ENCODE measurements around the gene CAMKMT. TPM values are rescaled to one million over a fixed set of nuclear protein-coding genes. Genes with fewer than 3 reads are reported as not detected.

Gene CAMKMT
- total RNA-seq, 4 donors from 2014 or later: 7.6 to 16.2 (median 9.4) TPM

DNA sequence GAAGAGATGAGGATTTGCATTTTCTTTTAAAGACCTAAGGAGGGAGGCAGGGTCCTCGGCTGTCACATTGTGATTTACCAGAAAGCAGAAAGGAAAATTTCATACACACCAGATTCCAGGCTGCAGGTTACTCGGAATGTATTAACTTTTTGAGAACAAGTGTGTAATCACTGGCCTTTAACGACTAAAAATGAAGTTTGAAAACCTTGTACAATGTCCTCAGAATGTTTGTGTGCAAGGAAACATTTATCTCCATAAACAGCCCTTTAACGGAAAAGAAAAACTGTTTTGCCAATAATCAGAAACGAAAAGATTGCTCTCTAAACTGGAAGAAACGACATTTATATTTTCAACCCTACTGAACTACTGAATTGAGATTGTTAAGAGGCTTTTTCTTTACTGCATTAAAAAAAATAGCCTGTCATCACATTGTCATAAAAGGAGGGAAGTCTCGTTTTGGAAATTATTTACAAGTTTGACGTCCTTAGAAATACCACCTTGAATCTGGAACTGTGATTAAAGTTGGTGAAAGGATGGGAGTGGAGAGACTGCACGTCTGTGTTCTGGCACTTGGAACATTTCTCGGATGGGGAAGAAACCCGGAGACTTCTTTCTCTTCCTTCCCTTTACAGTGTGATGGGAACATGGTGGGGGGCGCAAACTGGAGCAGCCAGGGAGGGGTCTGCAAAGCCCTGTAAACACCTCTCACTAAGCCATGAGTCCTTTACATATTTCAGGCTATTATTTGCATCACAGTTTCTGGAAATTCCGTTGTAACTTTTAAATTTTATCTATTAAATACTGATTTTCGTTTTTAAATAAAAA is 445.7 kb downstream of the CAMKMT start:
- ATAC-seq (ENCODE audit: low FRiP score) (no peak), DNase-seq (ENCODE audit: low spot score) (no peak)
- TF ChIP-seq, protein P1, sequence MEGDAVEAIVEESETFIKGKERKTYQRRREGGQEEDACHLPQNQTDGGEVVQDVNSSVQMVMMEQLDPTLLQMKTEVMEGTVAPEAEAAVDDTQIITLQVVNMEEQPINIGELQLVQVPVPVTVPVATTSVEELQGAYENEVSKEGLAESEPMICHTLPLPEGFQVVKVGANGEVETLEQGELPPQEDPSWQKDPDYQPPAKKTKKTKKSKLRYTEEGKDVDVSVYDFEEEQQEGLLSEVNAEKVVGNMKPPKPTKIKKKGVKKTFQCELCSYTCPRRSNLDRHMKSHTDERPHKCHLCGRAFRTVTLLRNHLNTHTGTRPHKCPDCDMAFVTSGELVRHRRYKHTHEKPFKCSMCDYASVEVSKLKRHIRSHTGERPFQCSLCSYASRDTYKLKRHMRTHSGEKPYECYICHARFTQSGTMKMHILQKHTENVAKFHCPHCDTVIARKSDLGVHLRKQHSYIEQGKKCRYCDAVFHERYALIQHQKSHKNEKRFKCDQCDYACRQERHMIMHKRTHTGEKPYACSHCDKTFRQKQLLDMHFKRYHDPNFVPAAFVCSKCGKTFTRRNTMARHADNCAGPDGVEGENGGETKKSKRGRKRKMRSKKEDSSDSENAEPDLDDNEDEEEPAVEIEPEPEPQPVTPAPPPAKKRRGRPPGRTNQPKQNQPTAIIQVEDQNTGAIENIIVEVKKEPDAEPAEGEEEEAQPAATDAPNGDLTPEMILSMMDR (IDR thresholded peaks at IDR 0.05): no peak

DNA sequence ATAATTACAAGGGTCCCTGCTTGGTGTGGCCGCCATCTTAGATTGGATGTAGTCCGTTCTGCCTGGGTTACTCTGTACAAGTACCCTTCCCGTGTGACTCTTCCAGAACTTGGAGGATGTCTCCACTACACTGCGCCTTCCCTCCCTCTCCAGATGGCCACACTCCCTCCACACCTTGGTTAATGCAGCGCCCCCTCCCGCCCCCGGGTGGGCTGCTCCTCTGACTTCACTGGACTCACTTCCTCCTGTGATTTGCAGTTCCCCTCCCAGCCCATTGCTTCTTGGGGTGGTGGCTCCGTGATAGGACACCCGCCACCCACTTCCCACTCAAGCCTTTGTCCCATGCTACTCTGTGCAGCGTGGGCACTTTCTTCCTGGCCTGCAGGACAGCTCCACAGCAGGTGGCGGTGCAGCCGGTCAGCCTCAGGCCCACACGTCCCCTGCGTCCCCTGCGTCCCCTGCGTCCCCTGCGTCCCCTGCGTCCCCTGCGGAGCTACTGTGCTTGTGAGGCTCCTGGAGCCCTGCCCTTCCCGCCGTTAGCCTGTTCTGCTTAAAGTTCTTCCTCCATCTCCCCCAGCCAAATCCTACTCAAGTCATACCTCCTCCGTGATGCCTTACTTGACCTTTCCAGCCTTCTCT is 449.3 kb downstream of the CAMKMT start:
- TF ChIP-seq, protein P1 (IDR thresholded peaks at IDR 0.05): no peak
- DNase-seq (ENCODE audit: low spot score) (no peak), ATAC-seq (ENCODE audit: low FRiP score) (no peak)

DNA sequence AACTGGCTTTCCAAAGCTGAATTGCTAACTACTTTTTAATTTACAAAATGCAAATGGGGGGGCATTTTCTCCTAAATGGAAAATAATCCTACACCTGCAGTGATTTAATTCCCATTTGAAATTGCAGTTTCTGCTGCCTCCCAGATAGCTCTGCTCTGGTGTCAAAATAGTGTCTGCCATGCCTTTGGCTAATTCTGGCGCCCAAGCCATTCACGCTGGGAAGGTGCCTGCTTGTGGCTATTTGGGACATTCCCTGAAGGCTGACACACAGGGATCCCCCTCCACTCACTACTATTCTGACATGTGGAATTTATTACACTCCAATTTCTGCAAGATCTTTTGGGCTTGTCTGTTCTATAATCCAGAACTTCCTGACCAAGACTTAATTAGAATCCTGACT is 451.4 kb downstream of the CAMKMT start:
- TF ChIP-seq, protein P1 (IDR thresholded peaks at IDR 0.05): no peak
- DNase-seq (ENCODE audit: low spot score): no peak
- ATAC-seq (ENCODE audit: low FRiP score): no peak

DNA sequence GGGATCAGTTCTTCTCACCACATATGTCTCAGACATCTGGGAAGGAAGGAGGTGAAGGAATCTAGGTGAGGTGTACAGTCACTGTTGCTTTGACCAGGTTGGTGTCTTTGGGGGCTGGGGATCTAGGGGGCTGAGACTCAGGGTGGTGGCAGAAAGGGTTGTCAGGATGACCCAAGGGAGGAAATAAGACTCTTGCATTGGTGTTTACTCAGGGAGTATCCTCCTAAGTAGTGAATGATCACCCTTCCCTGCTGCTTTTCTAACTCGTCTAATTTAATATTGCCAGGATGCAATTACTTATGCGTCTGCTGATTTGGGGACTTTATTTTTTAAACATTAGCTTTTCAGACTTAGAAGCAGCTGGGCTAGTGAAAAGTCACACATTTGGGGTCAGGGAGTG is 451.9 kb downstream of the CAMKMT start:
- DNase-seq (ENCODE audit: low spot score) (no peak), ATAC-seq (ENCODE audit: low FRiP score) (no peak)
- TF ChIP-seq, protein P1 (IDR thresholded peaks at IDR 0.05): no peak

DNA sequence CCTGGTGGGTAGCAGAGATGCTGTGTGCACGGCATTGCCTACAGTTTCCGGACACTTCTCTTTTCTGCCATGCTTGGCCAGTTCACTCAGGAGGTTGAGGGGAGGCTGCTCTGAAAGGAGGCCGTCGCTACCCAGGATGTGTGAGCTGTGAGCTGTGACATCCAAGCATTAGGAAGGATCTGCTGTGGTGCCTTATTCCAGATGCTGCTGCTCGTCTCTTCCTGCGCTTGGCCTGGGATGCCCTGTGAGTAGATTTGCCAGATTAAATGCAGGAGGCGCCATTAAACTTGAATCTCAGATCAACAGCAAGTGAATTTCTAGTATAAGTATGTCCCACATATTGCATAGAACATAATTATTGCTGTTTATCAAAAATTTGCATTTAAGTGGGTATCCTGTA is 455.5 kb downstream of the CAMKMT start:
- DNase-seq (ENCODE audit: low spot score) (no peak), ATAC-seq (ENCODE audit: low FRiP score) (no peak)
- TF ChIP-seq, protein P1 (IDR thresholded peaks at IDR 0.05): no peak

DNA sequence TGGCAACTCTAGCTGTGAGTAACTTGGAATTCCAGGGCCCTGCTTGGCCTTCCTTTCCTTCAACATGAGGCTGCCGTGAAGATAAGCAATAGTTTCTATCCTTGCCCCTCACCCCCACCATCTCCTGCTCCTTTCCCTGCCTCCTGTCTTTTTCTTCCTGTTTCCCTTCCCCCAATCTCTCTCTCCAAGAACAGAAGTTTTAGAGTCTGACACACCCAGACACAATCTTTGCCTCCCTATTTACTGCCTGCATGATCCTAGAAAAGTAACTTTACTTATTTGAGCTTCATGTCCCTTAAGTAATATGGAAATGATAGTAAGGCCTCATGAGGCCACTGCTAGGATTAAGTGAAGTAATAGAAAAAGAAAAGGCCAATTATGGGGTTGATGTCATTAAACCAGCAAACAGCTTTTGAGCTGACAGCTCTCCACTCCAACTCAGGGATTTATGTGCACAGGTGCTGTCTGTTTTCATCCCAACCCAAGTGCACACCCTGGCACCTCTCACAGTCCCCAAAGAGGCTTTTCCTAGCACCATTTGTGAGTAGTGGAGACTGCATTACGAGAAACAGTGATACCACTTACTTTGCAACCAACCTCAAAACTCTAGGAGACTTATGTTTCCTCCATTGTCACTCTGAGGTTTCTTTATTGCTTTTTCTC is 456.1 kb downstream of the CAMKMT start:
- TF ChIP-seq, protein P1 (IDR thresholded peaks at IDR 0.05): no peak
- DNase-seq (ENCODE audit: low spot score): no peak
- no peak for ATAC-seq (ENCODE audit: low FRiP score)
